HFF-Myc (cell line): ENCODE measurements around the gene GPR176.

Source experiments
- DNase-seq: peaks from one replicate; pipeline ENCODE4 v3.0.0-alpha.2; 2011; ENCODE audit warnings: low read depth; ENCODE audit errors: extremely low read depth
- H3K4me3 ChIP-seq: replicated peaks from 2 replicates; pipeline ENCODE4 v1.5.1; 2011; ENCODE audit warnings: low read depth, mild to moderate bottlenecking, control low read depth, low read length
- CTCF ChIP-seq: IDR thresholded peaks from 2 replicates; pipeline ENCODE4 v1.5.1; 2012; ENCODE audit warnings: mild to moderate bottlenecking, low read depth, low read length, control low read depth; ENCODE audit errors: missing control alignments

Gene GPR176

GRCh38 chr15:39785841-39786240 is 134.2 kb downstream of the GPR176 start:
- no peak for TF ChIP-seq CTCF
- no peak for DNase-seq
- H3K4me3 ChIP-seq: peak overlapping the region; percentile 9; the same call in 1 of the 2 replicates

GRCh38 chr15:39785139-39785538 is 134.9 kb downstream of the GPR176 start:
- H3K4me3 ChIP-seq: peak overlapping the region; percentile 9; the same call in 1 of the 2 replicates
- TF ChIP-seq CTCF: no peak
- no peak for DNase-seq

- no peak overlapping the region for H3K4me3 ChIP-seq
- no peak for DNase-seq
- no peak for TF ChIP-seq CTCF
These were observed 135.4 kb downstream of the GPR176 start for GRCh38 chr15:39784638-39785037.

- no peak for DNase-seq
- peak overlapping the region; percentile 83 for H3K4me3 ChIP-seq
- TF ChIP-seq CTCF: no peak
These were observed 135.9 kb downstream of the GPR176 start for GRCh38 chr15:39784125-39784524.

GRCh38 chr15:39783244-39783820 is 136.7 kb downstream of the GPR176 start:
- DNase-seq: no peak
- peak overlapping the region; percentile 83 for H3K4me3 ChIP-seq
- no peak for TF ChIP-seq CTCF

GRCh38 chr15:39782441-39783138 is 137.5 kb downstream of the GPR176 start, which contains the start of gene FSIP1:
FSIP1 (minus strand) TSS chr15:39782841; CDS start chr15:39776524, 6,317 bp downstream.
- TF ChIP-seq CTCF: no peak
- peak within 1 kb of the TSS; percentile 83 for H3K4me3 ChIP-seq
- DNase-seq: peak; percentile 93

- H3K4me3 ChIP-seq: peak overlapping the region; percentile 83
- TF ChIP-seq CTCF: no peak
- DNase-seq: no peak
These were observed 138.1 kb downstream of the GPR176 start for GRCh38 chr15:39781967-39782302.
